Nephron progenitor cell (in vitro differentiated cells): ENCODE data around the gene OTUD1.

ENCODE experiments used
- DNase-seq: peaks from one replicate; pipeline ENCODE4 v3.0.0; 2021
- H3K27ac Mint-ChIP-seq: 2 replicates; pipeline ENCODE4 v1.8.0; 2021; ENCODE audit warnings: mild to moderate bottlenecking, moderate library complexity, mixed read lengths
- H3K27me3 Mint-ChIP-seq: 2 replicates; pipeline ENCODE4 v1.8.0; 2021; ENCODE audit warnings: mild to moderate bottlenecking, low read depth, mixed read lengths; ENCODE audit not compliant: poor library complexity
- H3K36me3 Mint-ChIP-seq: 2 replicates; pipeline ENCODE4 v1.8.0; 2021; ENCODE audit warnings: low read depth, mixed read lengths
- H3K4me1 Mint-ChIP-seq: 2 replicates; pipeline ENCODE4 v1.8.0; 2021; ENCODE audit warnings: mixed read lengths
- H3K4me3 Mint-ChIP-seq: 2 replicates; pipeline ENCODE4 v1.8.0; 2021; ENCODE audit warnings: mild to moderate bottlenecking, moderate library complexity, mixed read lengths
- H3K9me3 Mint-ChIP-seq: 2 replicates; pipeline ENCODE4 v1.8.0; 2021; ENCODE audit warnings: mild to moderate bottlenecking, moderate library complexity, mixed read lengths
- CTCF ChIP-seq: fragments of 200-600 bp; sonication (generic); IDR thresholded peaks from 2 replicates; pipeline ENCODE4 v1.5.0; 2021; ENCODE audit warnings: antibody characterized with exemption

Gene OTUD1

DNA sequence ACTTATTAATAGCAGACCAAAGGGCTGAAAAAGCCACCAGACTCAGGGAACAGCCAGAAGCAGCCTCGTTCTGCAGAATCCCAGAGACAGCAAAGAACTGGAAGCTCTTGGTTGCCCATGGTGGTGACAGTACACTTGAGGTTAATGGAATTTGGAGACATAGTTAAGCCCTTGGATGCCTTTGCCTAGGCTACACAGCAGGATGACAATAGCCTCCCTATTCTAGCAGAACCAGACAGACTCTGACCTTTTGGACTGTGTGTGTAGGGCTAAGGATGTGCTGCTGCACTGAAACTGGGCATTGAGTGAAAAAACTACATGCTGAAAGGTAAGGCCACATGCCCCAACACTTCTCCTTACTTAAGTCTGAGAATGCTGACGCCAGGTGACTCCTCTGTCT, 22.7 kb downstream of the OTUD1 start:
- Mint-ChIP-seq H3K4me3 (no peak overlapping the region), H3K27me3 (peaks cover 7% of the 10 kb centered on the region), H3K9me3 (peaks cover 4% of the 10 kb centered on the region), H3K27ac (no peak overlapping the region), H3K4me1 (peaks cover 16% of the 10 kb centered on the region), H3K36me3 (no peaks in the 10 kb centered on the region)
- TF ChIP-seq CTCF: no peak
- no peak for DNase-seq

- peaks cover 4% of the 10 kb centered on the region for H3K4me1 Mint-ChIP-seq
- no peaks in the 10 kb centered on the region for H3K9me3 Mint-ChIP-seq
These were observed 28.1 kb downstream of the OTUD1 start for GRCh38 chr10:23467012-23467411.

GRCh38 chr10:23467548-23467947, 28.7 kb downstream of the OTUD1 start:
- H3K27me3 Mint-ChIP-seq: peaks cover 35% of the 10 kb centered on the region
- no peaks in the 10 kb centered on the region for H3K36me3 Mint-ChIP-seq
- no peak overlapping the region for H3K27ac Mint-ChIP-seq
- no peak for TF ChIP-seq CTCF
- no peak for DNase-seq
- H3K4me3 Mint-ChIP-seq: no peak overlapping the region
- H3K9me3 Mint-ChIP-seq: no peaks in the 10 kb centered on the region
- H3K4me1 Mint-ChIP-seq: peaks cover 6% of the 10 kb centered on the region

More at GRCh38 chr10:23467012-23467411, 28.1 kb downstream of the OTUD1 start:
- no peak for DNase-seq
- H3K36me3 Mint-ChIP-seq: no peaks in the 10 kb centered on the region
- H3K4me3 Mint-ChIP-seq: no peak overlapping the region
- peaks cover 35% of the 10 kb centered on the region for H3K27me3 Mint-ChIP-seq
- no peak for TF ChIP-seq CTCF
- H3K27ac Mint-ChIP-seq: no peak overlapping the region

DNA sequence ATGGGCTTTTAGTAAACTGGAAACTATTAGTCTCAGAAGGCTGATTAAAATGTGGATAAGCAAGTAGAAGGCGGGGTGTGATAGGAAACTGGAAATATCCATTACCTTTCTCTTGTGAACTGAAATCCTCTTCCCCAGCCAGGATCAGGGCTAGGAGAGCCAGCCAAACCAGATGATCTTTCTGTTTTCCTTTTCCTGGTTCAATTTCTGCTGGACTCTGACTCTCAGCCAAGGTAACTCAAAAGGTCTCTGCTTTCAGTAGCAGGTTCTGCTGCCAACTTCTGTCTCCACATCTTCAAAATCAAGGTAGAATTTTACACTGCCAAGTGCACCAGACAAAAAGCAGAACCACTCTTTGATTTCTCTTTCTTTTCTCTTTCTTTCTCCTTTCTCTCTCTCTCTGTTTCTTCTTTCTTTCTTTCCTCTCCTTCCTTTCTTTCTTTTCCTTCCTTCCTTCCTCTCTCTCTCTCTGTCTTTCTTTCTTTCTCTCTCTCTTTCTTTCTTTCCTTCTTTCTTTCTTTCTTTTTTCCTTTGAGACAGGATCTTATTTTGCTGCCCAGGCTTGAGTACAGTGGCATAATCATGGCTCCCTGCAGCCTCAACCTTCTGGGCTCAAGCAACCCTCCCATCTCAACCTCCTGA, 30.8 kb downstream of the OTUD1 start:
- no peak overlapping the region for H3K27ac Mint-ChIP-seq
- no peaks in the 10 kb centered on the region for H3K9me3 Mint-ChIP-seq
- H3K27me3 Mint-ChIP-seq: peaks cover 33% of the 10 kb centered on the region
- no peak overlapping the region for H3K4me3 Mint-ChIP-seq
- no peaks in the 10 kb centered on the region for H3K36me3 Mint-ChIP-seq
- H3K4me1 Mint-ChIP-seq: peaks cover 6% of the 10 kb centered on the region
- DNase-seq: no peak
- TF ChIP-seq CTCF: no peak

DNA sequence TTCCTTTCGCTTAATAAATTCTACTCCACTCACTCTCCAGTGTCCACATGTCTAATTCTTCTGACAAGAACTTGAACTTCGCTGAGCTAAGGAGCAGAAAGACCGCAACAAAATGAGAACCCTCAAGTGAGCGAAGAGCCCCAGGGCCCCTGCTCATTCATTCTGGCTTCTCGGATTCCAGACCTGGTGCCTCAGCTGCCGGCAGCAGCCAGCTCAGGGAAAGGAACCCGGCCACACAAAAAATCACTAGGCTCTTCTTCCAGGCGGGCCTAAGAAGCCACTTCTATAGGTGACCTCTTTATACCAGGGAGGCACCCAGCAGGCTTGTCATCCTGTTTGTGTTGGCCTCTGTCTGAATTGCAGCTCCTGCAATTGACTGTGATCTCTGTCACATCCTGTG, 33.3 kb downstream of the OTUD1 start:
- no peak for DNase-seq
- Mint-ChIP-seq H3K36me3 (no peaks in the 10 kb centered on the region), H3K4me1 (peaks cover 10% of the 10 kb centered on the region), H3K4me3 (no peak overlapping the region), H3K9me3 (no peaks in the 10 kb centered on the region), H3K27ac (peak overlapping the region; percentile 26), H3K27me3 (peaks cover 33% of the 10 kb centered on the region)
- TF ChIP-seq CTCF: no peak

- H3K27ac Mint-ChIP-seq: no peak overlapping the region
- TF ChIP-seq CTCF: no peak
- DNase-seq: no peak
- H3K9me3 Mint-ChIP-seq: no peaks in the 10 kb centered on the region
- no peak overlapping the region for H3K4me3 Mint-ChIP-seq
- H3K36me3 Mint-ChIP-seq: no peaks in the 10 kb centered on the region
- H3K4me1 Mint-ChIP-seq: peaks cover 10% of the 10 kb centered on the region
- peaks cover 19% of the 10 kb centered on the region for H3K27me3 Mint-ChIP-seq
These were observed 35.2 kb downstream of the OTUD1 start for GRCh38 chr10:23474081-23474480.
